ENCODE measurements around the gene OFD1.

- TF ChIP-seq EZH2phosphoT487 (IDR thresholded peaks at IDR 0.05; ENCODE audit: borderline replicate concordance, low read length): no peak
- TF ChIP-seq CTCF (conservative IDR thresholded peaks at IDR 0.05; ENCODE audit: low read depth, low read length): no peak
- TF ChIP-seq EZH2 (IDR thresholded peaks at IDR 0.05; ENCODE audit: low read length, unreplicated experiment): no peak
Observed at GRCh38 chrX:13786048-13786447, 51.5 kb downstream of the OFD1 start.

All from PC-3 (cell line).